ENCODE measurements around the gene OAS1. TPM values are rescaled to one million over a fixed set of nuclear protein-coding genes. Genes with fewer than 3 reads are reported as not detected.

OAS1 gene
- 1.9 and 2.4 TPM in 2 replicates for total RNA-seq

DNA sequence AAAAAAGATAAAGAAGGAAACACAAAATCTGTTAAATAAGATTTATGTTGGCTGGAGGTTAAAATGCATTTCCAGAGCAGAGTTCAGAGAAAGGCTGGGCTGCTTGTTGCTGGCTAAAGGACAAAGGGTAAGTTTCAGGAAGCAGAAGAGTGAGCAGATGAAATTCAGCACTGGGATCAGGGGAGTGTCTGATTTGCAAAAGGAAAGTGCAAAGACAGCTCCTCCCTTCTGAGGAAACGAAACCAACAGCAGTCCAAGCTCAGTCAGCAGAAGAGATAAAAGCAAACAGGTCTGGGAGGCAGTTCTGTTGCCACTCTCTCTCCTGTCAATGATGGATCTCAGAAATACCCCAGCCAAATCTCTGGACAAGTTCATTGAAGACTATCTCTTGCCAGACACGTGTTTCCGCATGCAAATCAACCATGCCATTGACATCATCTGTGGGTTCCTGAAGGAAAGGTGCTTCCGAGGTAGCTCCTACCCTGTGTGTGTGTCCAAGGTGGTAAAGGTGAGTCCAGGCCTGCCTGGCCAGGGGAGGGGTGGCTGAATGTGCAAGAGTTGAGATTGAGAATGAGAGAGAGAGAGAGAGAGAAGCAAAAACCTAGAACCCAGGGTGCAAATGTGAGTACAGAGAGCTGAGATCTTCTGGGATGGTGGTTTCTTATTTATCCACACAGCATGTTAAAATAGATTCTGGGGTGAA, at the start of gene OAS1:
Gene OAS1, plus strand, starts transcription at position 251 of the 703 bp plus-strand sequence. Its CDS starts 78 bp downstream, at position 329.

DNA sequence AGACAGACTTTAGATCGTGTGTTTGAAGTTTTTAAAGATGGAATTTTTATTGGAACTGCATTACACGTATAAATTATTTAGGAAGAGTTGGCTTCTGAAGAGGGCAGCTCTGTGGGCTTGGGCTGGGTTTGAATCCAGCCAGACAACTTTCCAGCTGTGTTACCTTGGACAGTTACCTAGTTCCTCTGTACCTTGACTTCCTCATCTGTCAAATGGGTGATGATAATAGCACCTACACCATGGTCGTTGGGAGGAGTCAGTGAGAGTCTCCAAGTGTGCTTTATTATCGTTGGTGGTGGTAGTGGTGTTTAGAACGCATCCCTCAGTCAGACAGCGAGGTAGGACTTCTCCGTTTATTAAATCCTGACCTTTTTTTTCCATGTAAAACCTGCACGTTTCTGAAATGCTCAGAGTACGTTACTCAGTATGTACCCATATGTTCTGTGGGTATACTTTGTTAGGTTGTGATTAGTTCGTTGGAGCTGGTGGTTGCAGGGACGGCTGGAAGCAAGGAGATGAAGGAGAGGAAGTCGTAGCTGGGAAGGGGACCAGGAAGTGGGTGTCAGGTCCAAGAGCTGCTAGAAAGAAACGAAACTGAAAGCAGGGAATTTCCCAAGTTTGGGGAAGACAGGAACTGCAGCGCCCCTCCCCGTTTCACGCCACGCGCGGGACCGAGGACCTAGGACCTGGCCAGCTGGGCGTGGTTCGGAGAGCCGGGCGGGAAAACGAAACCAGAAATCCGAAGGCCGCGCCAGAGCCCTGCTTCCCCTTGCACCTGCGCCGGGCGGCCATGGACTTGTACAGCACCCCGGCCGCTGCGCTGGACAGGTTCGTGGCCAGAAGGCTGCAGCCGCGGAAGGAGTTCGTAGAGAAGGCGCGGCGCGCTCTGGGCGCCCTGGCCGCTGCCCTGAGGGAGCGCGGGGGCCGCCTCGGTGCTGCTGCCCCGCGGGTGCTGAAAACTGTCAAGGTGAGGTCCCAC, 31.3 kb downstream of the OAS1 start, which contains the start of gene OAS3:
Gene OAS3, plus strand, starts transcription at position 734 of the 979 bp plus-strand sequence. Its CDS starts 57 bp downstream, at position 791.

Other genes with a start within 250 kb of the OAS1 start
- not detected in 2 replicates for gene RPH3A, start 115.2 kb upstream of the OAS1 start, total RNA-seq
- 1.9 TPM in 2 replicates for gene OAS3, start 31.5 kb downstream of the OAS1 start, total RNA-seq
- gene OAS2, start 71.6 kb downstream of the OAS1 start, total RNA-seq: 0.69 and 2.0 TPM in 2 replicates
- gene DTX1, start 149.8 kb downstream of the OAS1 start, total RNA-seq: 0.09 TPM in 1 of 2 replicates, not detected in the other
- gene RASAL1, start 228.8 kb downstream of the OAS1 start, total RNA-seq: not detected in 2 replicates
- gene CFAP73, start 242.8 kb downstream of the OAS1 start, total RNA-seq: 0.09 TPM in 1 of 2 replicates, not detected in the other